Mammary epithelial cell (primary cell): ENCODE measurements around the gene TLR2.

Experiments used
- CTCF ChIP-seq, 2 donors: IDR thresholded peaks in 1 of 2; conservative IDR thresholded peaks in 1 of 2; 2 replicates each; pipeline ENCODE4 v1.5.1; 2011 to 2012; ENCODE audit warnings: inconsistent platforms in 2 of 2, low read length in 2 of 2, mild to moderate bottlenecking in 2 of 2, control low read depth in 1 of 2, low read depth in 1 of 2; ENCODE audit not compliant: insufficient read depth in 1 of 2; ENCODE audit errors: extremely low read depth in 1 of 2
- EZH2 ChIP-seq: IDR thresholded peaks from 2 replicates; pipeline ENCODE4 v1.6.1; 2012; ENCODE audit warnings: low read length, inconsistent platforms, borderline replicate concordance

- TF ChIP-seq EZH2: no peak
- no peak for TF ChIP-seq CTCF (conservative IDR thresholded peaks at IDR 0.05 in 1 of 2, IDR thresholded peaks at IDR 0.05 in 1 of 2; ENCODE audit: extremely low read depth in 1 of 2, insufficient read depth in 1 of 2, low read depth in 1 of 2, low read length in 2 of 2)
Observed at GRCh38 chr4:153676486-153676885, 7.6 kb upstream of the TLR2 start.
